HepG2 (cell line): ENCODE measurements around the gene ITGAE. TPM values are rescaled to one million over a fixed set of nuclear protein-coding genes. Genes with fewer than 3 reads are reported as not detected.

Source experiments
- HNF4A ChIP-seq: sonication (generic); formaldehyde crosslinking; IDR thresholded peaks from 2 replicates; pipeline ENCODE4 v1.4.0; 2020; ENCODE audit warnings: missing genetic modification reagents
- JUND ChIP-seq: sonication (generic); formaldehyde crosslinking; IDR thresholded peaks from 2 replicates; pipeline ENCODE4 v1.8.0; 2022; ENCODE audit warnings: mild to moderate bottlenecking, missing genetic modification reagents
- KDM5B ChIP-seq: sonication (generic); formaldehyde crosslinking; IDR thresholded peaks from 2 replicates; pipeline ENCODE4 v1.4.0; 2020; ENCODE audit warnings: missing genetic modification reagents, mild to moderate bottlenecking, borderline replicate concordance
- KMT2A ChIP-seq: sonication (generic); formaldehyde crosslinking; IDR thresholded peaks from 2 replicates; pipeline ENCODE4 v1.4.0; 2020; ENCODE audit warnings: missing genetic modification reagents
- SAFB2 ChIP-seq: sonication (generic); formaldehyde crosslinking; IDR thresholded peaks from 2 replicates; pipeline ENCODE4 v1.5.1; 2020; ENCODE audit warnings: missing genetic modification reagents, low read depth, mild to moderate bottlenecking, borderline replicate concordance
- SOX5 ChIP-seq: IDR thresholded peaks from 2 replicates; pipeline ENCODE4 v1.6.1; 2016; ENCODE audit warnings: borderline replicate concordance
- TAF1 ChIP-seq: sonication (generic); formaldehyde crosslinking; IDR thresholded peaks from 2 replicates; pipeline ENCODE4 v1.4.0; 2020; ENCODE audit warnings: missing genetic modification reagents
- ZFYVE20 ChIP-seq: sonication (generic); formaldehyde crosslinking; IDR thresholded peaks from 2 replicates; pipeline ENCODE4 v1.8.0; 2023; ENCODE audit warnings: low read depth, mild to moderate bottlenecking, moderate library complexity, missing genetic modification reagents, borderline replicate concordance
- ZMAT3 ChIP-seq: sonication (generic); formaldehyde crosslinking; conservative IDR thresholded peaks from 2 replicates; pipeline ENCODE4 v1.7.0; 2021; ENCODE audit warnings: missing genetic modification reagents
- ZMYM3 ChIP-seq: sonication (generic); formaldehyde crosslinking; IDR thresholded peaks from 2 replicates; pipeline ENCODE4 v1.5.1; 2020; ENCODE audit warnings: mild to moderate bottlenecking, missing genetic modification reagents
- ZNF670 ChIP-seq: sonication (generic); formaldehyde crosslinking; IDR thresholded peaks from 2 replicates; pipeline ENCODE4 v1.8.0; 2022; ENCODE audit warnings: mild to moderate bottlenecking, missing genetic modification reagents, borderline replicate concordance
- ZNF746 ChIP-seq: sonication (generic); formaldehyde crosslinking; IDR thresholded peaks from 2 replicates; pipeline ENCODE4 v1.8.0; 2022; ENCODE audit warnings: mild to moderate bottlenecking, missing genetic modification reagents
- ZNF768 ChIP-seq: sonication (generic); formaldehyde crosslinking; IDR thresholded peaks from 2 replicates; pipeline ENCODE4 v1.4.0; 2020; ENCODE audit warnings: missing genetic modification reagents
- polyA plus RNA-seq, 8 experiments: library from polyadenylated mRNA; depleted of rRNA in 3 of 8; stranded (reverse) in 7 of 8; unstranded in 1 of 8; fragments of >200 nt; fragmentation: Illumina TruSeq in 4 of 8; extraction: Trizol in 4 of 8; gene quantifications; 2 replicates each; pipeline versions ENCODE4 v1.2.1 to v1.2.3, GENCODE V29; 2011 to 2016; ENCODE audit warnings: low read depth in 4 of 8, missing spikeins in 1 of 8, mixed read lengths in 1 of 8; ENCODE audit not compliant: insufficient read depth in 1 of 8
- total RNA-seq, 5 experiments: library from RNA; depleted of rRNA; stranded (reverse); fragments of >200 nt; fragmentation: Illumina TruSeq; extraction: Trizol; gene quantifications; 2 replicates each; pipeline ENCODE4 v1.2.3, GENCODE V29; 2016; ENCODE audit warnings: low read depth in 1 of 5
- TF ChIP-seq, protein P1 (sequence below): sonication (generic); formaldehyde crosslinking; IDR thresholded peaks from 2 replicates; pipeline ENCODE4 v1.5.1; 2020; ENCODE audit warnings: mild to moderate bottlenecking, missing genetic modification reagents, moderate library complexity
- TF ChIP-seq, protein P2 (sequence below): IDR thresholded peaks from 2 replicates; pipeline ENCODE4 v1.6.1; 2016; ENCODE audit warnings: missing genetic modification reagents, missing compliant biosample characterization
- TF ChIP-seq, protein P3 (sequence below): sonication (generic); formaldehyde crosslinking; IDR thresholded peaks from 2 replicates; pipeline ENCODE4 v1.5.1; 2020; ENCODE audit warnings: mild to moderate bottlenecking, missing genetic modification reagents, borderline replicate concordance
- TF ChIP-seq, protein P4 (sequence below): sonication (generic); formaldehyde crosslinking; IDR thresholded peaks from 2 replicates; pipeline ENCODE4 v1.4.0; 2020; ENCODE audit warnings: missing genetic modification reagents

Gene ITGAE
- total and polyA plus RNA-seq, 2 of the 13 experiments (the other 11 are each of a cell fraction or from before 2014, with no cell fraction given), result 42.3 to 49.0 TPM

DNA sequence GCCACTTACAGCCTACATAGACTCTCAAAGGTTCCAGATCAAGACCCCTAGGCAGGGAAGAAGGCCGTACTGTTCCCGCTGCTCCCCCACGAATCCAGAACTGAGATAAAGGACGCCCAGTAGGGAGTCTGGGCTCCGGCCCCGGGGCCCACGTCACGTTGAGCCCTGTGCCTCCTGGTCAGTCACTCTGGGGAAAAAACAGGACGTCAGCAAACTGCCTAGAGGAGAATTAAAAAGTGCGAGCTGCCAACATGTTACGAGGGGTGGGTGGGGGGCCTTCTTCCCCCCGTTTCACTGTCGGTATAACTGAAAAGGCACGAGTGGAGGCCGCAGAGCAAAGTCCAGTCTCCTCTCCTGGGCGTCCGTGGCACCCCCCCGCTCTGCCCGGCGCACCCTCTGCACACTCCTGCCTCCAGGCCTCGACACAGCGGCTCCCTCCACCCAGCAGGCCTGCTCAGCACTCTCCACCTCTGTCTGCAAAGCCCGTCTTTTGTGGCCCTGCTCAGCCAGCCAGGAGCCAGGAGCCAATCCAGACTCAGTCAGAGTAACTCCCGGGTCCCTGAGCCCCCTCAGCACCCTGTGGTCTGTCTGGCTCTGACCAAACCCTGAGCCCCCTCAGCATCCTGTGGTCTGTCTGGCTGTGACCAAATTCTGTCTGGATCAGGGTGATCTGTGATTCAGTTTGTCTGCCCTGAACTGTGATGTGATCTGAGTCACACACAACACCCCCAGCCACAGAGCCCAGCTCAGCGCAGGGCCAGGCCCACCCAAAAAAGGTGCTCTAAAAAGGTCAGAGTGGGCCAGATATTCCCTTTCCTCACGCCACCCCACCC, 6.2 kb downstream of the ITGAE start (continued):
- TF ChIP-seq, protein P1, sequence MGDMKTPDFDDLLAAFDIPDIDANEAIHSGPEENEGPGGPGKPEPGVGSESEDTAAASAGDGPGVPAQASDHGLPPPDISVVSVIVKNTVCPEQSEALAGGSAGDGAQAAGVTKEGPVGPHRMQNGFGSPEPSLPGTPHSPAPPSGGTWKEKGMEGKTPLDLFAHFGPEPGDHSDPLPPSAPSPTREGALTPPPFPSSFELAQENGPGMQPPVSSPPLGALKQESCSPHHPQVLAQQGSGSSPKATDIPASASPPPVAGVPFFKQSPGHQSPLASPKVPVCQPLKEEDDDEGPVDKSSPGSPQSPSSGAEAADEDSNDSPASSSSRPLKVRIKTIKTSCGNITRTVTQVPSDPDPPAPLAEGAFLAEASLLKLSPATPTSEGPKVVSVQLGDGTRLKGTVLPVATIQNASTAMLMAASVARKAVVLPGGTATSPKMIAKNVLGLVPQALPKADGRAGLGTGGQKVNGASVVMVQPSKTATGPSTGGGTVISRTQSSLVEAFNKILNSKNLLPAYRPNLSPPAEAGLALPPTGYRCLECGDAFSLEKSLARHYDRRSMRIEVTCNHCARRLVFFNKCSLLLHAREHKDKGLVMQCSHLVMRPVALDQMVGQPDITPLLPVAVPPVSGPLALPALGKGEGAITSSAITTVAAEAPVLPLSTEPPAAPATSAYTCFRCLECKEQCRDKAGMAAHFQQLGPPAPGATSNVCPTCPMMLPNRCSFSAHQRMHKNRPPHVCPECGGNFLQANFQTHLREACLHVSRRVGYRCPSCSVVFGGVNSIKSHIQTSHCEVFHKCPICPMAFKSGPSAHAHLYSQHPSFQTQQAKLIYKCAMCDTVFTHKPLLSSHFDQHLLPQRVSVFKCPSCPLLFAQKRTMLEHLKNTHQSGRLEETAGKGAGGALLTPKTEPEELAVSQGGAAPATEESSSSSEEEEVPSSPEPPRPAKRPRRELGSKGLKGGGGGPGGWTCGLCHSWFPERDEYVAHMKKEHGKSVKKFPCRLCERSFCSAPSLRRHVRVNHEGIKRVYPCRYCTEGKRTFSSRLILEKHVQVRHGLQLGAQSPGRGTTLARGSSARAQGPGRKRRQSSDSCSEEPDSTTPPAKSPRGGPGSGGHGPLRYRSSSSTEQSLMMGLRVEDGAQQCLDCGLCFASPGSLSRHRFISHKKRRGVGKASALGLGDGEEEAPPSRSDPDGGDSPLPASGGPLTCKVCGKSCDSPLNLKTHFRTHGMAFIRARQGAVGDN (CRISPR knock-in tag), result peak; percentile 99
- TF ChIP-seq ZNF768 (CRISPR knock-in tag) (peak; percentile 6; the same call in 1 of the 2 replicates), TAF1 (peak; percentile 21; the same call in 1 of the 2 replicates), SAFB2 (CRISPR knock-in tag) (no peak), SOX5 (CRISPR knock-in tag) (0 out of 2 replicates have a peak, but pooled peaks have one; percentile 21), ZNF670 (CRISPR knock-in tag) (0 out of 2 replicates have a peak, but pooled peaks have one; percentile 91), ZMYM3 (CRISPR knock-in tag) (peak; percentile 69; the same call in 1 of the 2 replicates), KMT2A (no peak), HNF4A (CRISPR knock-in tag) (peak; percentile 91), ZMAT3 (peak; percentile 61; the same call in 1 of the 2 replicates), ZFYVE20 (CRISPR knock-in tag) (no peak), ZNF746 (0 out of 2 replicates have a peak, but pooled peaks have one; percentile 33), KDM5B (CRISPR knock-in tag) (peak; percentile 71), JUND (CRISPR knock-in tag) (peak; percentile 50; the same call in 1 of the 2 replicates)
- TF ChIP-seq, protein P2, sequence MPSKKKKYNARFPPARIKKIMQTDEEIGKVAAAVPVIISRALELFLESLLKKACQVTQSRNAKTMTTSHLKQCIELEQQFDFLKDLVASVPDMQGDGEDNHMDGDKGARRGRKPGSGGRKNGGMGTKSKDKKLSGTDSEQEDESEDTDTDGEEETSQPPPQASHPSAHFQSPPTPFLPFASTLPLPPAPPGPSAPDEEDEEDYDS (CRISPR knock-in tag), result 0 out of 2 replicates have a peak, but pooled peaks have one; percentile 6
- TF ChIP-seq, protein P3, sequence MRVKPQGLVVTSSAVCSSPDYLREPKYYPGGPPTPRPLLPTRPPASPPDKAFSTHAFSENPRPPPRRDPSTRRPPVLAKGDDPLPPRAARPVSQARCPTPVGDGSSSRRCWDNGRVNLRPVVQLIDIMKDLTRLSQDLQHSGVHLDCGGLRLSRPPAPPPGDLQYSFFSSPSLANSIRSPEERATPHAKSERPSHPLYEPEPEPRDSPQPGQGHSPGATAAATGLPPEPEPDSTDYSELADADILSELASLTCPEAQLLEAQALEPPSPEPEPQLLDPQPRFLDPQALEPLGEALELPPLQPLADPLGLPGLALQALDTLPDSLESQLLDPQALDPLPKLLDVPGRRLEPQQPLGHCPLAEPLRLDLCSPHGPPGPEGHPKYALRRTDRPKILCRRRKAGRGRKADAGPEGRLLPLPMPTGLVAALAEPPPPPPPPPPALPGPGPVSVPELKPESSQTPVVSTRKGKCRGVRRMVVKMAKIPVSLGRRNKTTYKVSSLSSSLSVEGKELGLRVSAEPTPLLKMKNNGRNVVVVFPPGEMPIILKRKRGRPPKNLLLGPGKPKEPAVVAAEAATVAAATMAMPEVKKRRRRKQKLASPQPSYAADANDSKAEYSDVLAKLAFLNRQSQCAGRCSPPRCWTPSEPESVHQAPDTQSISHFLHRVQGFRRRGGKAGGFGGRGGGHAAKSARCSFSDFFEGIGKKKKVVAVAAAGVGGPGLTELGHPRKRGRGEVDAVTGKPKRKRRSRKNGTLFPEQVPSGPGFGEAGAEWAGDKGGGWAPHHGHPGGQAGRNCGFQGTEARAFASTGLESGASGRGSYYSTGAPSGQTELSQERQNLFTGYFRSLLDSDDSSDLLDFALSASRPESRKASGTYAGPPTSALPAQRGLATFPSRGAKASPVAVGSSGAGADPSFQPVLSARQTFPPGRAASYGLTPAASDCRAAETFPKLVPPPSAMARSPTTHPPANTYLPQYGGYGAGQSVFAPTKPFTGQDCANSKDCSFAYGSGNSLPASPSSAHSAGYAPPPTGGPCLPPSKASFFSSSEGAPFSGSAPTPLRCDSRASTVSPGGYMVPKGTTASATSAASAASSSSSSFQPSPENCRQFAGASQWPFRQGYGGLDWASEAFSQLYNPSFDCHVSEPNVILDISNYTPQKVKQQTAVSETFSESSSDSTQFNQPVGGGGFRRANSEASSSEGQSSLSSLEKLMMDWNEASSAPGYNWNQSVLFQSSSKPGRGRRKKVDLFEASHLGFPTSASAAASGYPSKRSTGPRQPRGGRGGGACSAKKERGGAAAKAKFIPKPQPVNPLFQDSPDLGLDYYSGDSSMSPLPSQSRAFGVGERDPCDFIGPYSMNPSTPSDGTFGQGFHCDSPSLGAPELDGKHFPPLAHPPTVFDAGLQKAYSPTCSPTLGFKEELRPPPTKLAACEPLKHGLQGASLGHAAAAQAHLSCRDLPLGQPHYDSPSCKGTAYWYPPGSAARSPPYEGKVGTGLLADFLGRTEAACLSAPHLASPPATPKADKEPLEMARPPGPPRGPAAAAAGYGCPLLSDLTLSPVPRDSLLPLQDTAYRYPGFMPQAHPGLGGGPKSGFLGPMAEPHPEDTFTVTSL, result peak; percentile 80; the same call in 1 of the 2 replicates
- TF ChIP-seq, protein P4, sequence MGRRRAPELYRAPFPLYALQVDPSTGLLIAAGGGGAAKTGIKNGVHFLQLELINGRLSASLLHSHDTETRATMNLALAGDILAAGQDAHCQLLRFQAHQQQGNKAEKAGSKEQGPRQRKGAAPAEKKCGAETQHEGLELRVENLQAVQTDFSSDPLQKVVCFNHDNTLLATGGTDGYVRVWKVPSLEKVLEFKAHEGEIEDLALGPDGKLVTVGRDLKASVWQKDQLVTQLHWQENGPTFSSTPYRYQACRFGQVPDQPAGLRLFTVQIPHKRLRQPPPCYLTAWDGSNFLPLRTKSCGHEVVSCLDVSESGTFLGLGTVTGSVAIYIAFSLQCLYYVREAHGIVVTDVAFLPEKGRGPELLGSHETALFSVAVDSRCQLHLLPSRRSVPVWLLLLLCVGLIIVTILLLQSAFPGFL (CRISPR knock-in tag), result 0 out of 2 replicates have a peak, but pooled peaks have one; percentile 67
